Body of pancreas (tissue), 4 donors: ENCODE data around the gene LMX1B.

ENCODE experiments used
- POLR2A ChIP-seq, 3 donors: fragments of 450-650 bp; IDR thresholded peaks; one replicate each; pipeline ENCODE4 v1.6.1; 2016; ENCODE audit warnings: antibody characterized with exemption in 3 of 3, mild to moderate bottlenecking in 2 of 3
- TF ChIP-seq, protein P1 (sequence below), 7 experiments: fragments of 450-650 bp in 4 of 7; fragments of 200-600 bp in 3 of 7; sonication (generic) in 3 of 7; IDR thresholded peaks; one replicate each; pipeline ENCODE4 v1.5.1; 2016 to 2019; ENCODE audit warnings: antibody characterized with exemption in 7 of 7

DNA sequence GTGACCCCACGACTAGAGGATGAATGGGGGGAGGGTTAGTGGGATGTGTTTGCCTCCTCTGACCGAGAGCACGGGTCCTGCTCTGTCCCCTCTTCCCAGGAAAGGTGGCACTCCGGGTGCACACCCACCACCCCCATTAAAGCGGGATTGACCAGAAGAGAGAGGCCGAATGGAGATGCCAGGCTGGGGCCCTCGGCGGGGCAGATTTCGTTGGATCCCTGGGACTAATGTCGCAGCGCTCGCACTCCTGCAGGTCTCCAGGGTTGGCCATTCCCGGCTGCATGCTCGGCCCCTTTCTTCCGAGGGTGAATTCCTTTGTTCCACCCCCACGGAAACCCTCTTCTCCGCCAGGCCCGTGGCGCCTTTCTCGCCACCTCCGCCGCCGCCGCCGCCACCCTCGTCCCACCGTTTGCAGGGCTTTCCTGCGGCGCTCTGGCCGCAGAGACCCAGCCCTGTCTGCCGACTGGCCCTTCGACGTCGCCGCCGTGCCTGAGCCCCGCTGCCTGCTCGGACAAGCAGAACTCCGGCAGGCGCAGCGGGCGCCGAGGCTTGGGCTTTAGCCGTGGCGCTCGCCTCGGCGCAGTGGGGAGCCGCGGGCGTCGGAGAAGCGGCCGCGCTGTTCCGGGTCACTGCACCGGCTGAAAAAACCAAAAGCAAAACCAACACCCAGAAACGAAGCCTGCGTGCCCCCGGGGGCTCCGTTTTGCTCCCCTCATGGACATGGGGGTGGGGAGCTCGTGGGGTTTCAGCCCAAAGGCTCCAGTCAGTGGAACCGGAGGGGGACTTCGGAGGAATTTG, 11.8 kb downstream of the LMX1B start:
- no peak for TF ChIP-seq POLR2A (IDR thresholded peaks at IDR 0.05)
- TF ChIP-seq, protein P1, sequence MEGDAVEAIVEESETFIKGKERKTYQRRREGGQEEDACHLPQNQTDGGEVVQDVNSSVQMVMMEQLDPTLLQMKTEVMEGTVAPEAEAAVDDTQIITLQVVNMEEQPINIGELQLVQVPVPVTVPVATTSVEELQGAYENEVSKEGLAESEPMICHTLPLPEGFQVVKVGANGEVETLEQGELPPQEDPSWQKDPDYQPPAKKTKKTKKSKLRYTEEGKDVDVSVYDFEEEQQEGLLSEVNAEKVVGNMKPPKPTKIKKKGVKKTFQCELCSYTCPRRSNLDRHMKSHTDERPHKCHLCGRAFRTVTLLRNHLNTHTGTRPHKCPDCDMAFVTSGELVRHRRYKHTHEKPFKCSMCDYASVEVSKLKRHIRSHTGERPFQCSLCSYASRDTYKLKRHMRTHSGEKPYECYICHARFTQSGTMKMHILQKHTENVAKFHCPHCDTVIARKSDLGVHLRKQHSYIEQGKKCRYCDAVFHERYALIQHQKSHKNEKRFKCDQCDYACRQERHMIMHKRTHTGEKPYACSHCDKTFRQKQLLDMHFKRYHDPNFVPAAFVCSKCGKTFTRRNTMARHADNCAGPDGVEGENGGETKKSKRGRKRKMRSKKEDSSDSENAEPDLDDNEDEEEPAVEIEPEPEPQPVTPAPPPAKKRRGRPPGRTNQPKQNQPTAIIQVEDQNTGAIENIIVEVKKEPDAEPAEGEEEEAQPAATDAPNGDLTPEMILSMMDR (IDR thresholded peaks at IDR 0.05) = no peak
